ENCODE results near the gene TNFSF15.

- TF ChIP-seq USF2 (IDR thresholded peaks at IDR 0.05; ENCODE audit: low read depth, low read length), result peak; percentile 34; the same call in 1 of the 2 replicates
- no peak for TF ChIP-seq NFE2L2 (IDR thresholded peaks at IDR 0.05; ENCODE audit: low read depth, low read length)
- peak; percentile 97 for TF ChIP-seq CTCF (conservative IDR thresholded peaks at IDR 0.05; ENCODE audit: low read depth, low read length)
- peak; percentile 99 for TF ChIP-seq RAD21 (IDR thresholded peaks at IDR 0.05; ENCODE audit: low read length)
- TF ChIP-seq SMC3 (IDR thresholded peaks at IDR 0.05; ENCODE audit: low read depth, low read length), result peak; percentile 100
- TF ChIP-seq POLR2A (IDR thresholded peaks at IDR 0.05; ENCODE audit: low read depth, low read length), result peak; percentile 58; the same call in 1 of the 2 replicates
- TF ChIP-seq FOS (IDR thresholded peaks at IDR 0.05; ENCODE audit: low read depth, low read length), result peak; percentile 33; the same call in 1 of the 2 replicates
- no peak for TF ChIP-seq CHD1 (IDR thresholded peaks at IDR 0.05; ENCODE audit: low read depth, low read length)
- no peak for TF ChIP-seq RCOR1 (IDR thresholded peaks at IDR 0.05; ENCODE audit: insufficient replicate concordance, low read length)
- TF ChIP-seq RFX5 (IDR thresholded peaks at IDR 0.05; ENCODE audit: low read depth, low read length), result no peak
- TF ChIP-seq BHLHE40 (IDR thresholded peaks at IDR 0.05; ENCODE audit: low read depth, low read length), result no peak
- no peak for TF ChIP-seq MAFK (IDR thresholded peaks at IDR 0.05; ENCODE audit: low read depth, low read length)
These were observed 67.1 kb downstream of the TNFSF15 start for GRCh38 chr9:114738581-114739316.

Data from IMR-90 (cell line).